Caco-2 (cell line): ENCODE data around the gene NMNAT2. TPM values are rescaled to one million over a fixed set of nuclear protein-coding genes. Genes with fewer than 3 reads are reported as not detected.

Experiments used
- BruUV-seq: library from RNA; stranded (reverse); fragments of 400-500 nt; replicated peaks from 2 replicates; lab custom pipeline; 2021; lab: Mats Ljungman, UMichigan
- CTCF ChIA-PET: fragments of 300-600 bp; sonication (Branson Sonifier 250); formaldehyde crosslinking; loops from one replicate; lab custom pipeline; 2022; ENCODE audit warnings: antibody characterized with exemption; lab: Charles Lee
- POLR2A ChIA-PET: fragments of 300-600 bp; sonication (Branson Sonifier 250); formaldehyde crosslinking; loops from one replicate; lab custom pipeline; 2022; ENCODE audit warnings: antibody characterized with exemption; lab: Charles Lee
- DNase-seq, 2 experiments: peaks; one replicate each; pipeline versions ENCODE4 v3.0.0 to v3.0.0-alpha.2; 2020 to 2022
- H3K27me3 ChIP-seq: replicated peaks from 2 replicates; pipeline ENCODE4 v1.6.0; 2011; ENCODE audit warnings: low read length; ENCODE audit not compliant: control insufficient read depth, insufficient read depth
- H3K36me3 ChIP-seq: 2 replicates; pipeline ENCODE4 v1.5.1; 2011; ENCODE audit warnings: low read length; ENCODE audit not compliant: control insufficient read depth, insufficient read depth
- H3K4me1 ChIP-seq: fragments of 250-450 bp; sonication (Bioruptor Pico); 2 replicates; pipeline ENCODE4 v1.5.1; 2020; ENCODE audit warnings: mild to moderate bottlenecking
- H3K4me3 ChIP-seq: 2 replicates; pipeline ENCODE4 v1.5.1; 2011; ENCODE audit warnings: low read depth, mild to moderate bottlenecking, control low read depth, low read length
- H3K9me3 ChIP-seq: fragments of 250-450 bp; sonication (Bioruptor Pico); 2 replicates; pipeline ENCODE4 v1.5.1; 2020; ENCODE audit warnings: mild to moderate bottlenecking, moderate library complexity
- H3K27ac Mint-ChIP-seq: one replicate; pipeline ENCODE4 v1.8.0; 2022; ENCODE audit warnings: mixed read lengths; ENCODE audit not compliant: unreplicated experiment
- H3K27me3 Mint-ChIP-seq: one replicate; pipeline ENCODE4 v1.8.0; 2022; ENCODE audit warnings: mixed read lengths; ENCODE audit not compliant: insufficient read depth, unreplicated experiment
- H3K36me3 Mint-ChIP-seq: one replicate; pipeline ENCODE4 v1.8.0; 2022; ENCODE audit warnings: mild to moderate bottlenecking, mixed read lengths; ENCODE audit not compliant: insufficient read depth, unreplicated experiment
- H3K4me1 Mint-ChIP-seq: one replicate; pipeline ENCODE4 v1.8.0; 2022; ENCODE audit warnings: low read depth, mixed read lengths; ENCODE audit not compliant: unreplicated experiment
- H3K4me3 Mint-ChIP-seq: one replicate; pipeline ENCODE4 v1.8.0; 2022; ENCODE audit warnings: mild to moderate bottlenecking, moderate library complexity, mixed read lengths; ENCODE audit not compliant: unreplicated experiment
- H3K9me3 Mint-ChIP-seq: one replicate; pipeline ENCODE4 v1.8.0; 2022; ENCODE audit warnings: mixed read lengths; ENCODE audit not compliant: unreplicated experiment
- intact Hi-C: fragments of 100-400 bp; cut with micrococcal nuclease; formaldehyde crosslinking; loops from one replicate; pipeline ENCODE4 v1.10.0; 2022; ENCODE audit not compliant: unreplicated experiment
- total RNA-seq: library from RNA; stranded (reverse); gene quantifications from 2 replicates; pipeline ENCODE4 v1.2.3, GENCODE V29; 2022
- TF ChIP-seq, protein P1 (sequence below), 2 experiments: fragments of 200-600 bp in 1 of 2; IDR thresholded peaks; 1 replicate in 1 of 2; 2 replicates in 1 of 2; pipeline versions ENCODE4 v1.5.1 to v1.8.0; 2011 to 2022; ENCODE audit warnings: antibody characterized with exemption in 1 of 2, control low read depth in 1 of 2, inconsistent platforms in 1 of 2, low read depth in 1 of 2, low read length in 1 of 2, mild to moderate bottlenecking in 1 of 2, moderate library complexity in 1 of 2; ENCODE audit not compliant: insufficient read depth in 1 of 2, severe bottlenecking in 1 of 2, unreplicated experiment in 1 of 2

NMNAT2 gene
- total RNA-seq, 1 experiment from 2014 or later, result 16.4 TPM

- CTCF ChIA-PET, result no interaction called here
- TF ChIP-seq, protein P1, sequence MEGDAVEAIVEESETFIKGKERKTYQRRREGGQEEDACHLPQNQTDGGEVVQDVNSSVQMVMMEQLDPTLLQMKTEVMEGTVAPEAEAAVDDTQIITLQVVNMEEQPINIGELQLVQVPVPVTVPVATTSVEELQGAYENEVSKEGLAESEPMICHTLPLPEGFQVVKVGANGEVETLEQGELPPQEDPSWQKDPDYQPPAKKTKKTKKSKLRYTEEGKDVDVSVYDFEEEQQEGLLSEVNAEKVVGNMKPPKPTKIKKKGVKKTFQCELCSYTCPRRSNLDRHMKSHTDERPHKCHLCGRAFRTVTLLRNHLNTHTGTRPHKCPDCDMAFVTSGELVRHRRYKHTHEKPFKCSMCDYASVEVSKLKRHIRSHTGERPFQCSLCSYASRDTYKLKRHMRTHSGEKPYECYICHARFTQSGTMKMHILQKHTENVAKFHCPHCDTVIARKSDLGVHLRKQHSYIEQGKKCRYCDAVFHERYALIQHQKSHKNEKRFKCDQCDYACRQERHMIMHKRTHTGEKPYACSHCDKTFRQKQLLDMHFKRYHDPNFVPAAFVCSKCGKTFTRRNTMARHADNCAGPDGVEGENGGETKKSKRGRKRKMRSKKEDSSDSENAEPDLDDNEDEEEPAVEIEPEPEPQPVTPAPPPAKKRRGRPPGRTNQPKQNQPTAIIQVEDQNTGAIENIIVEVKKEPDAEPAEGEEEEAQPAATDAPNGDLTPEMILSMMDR (IDR thresholded peaks at IDR 0.05; ENCODE audit: insufficient read depth in 1 of 2, low read depth in 1 of 2, low read length in 1 of 2, severe bottlenecking in 1 of 2, unreplicated experiment in 1 of 2), result no peak
Observed at GRCh38 chr1:183288583-183288982, 129.6 kb downstream of the NMNAT2 start.

GRCh38 chr1:183287191-183287675 lies 130.9 kb downstream of the NMNAT2 start:
- Histone ChIP-seq H3K9me3 (no peaks in the 10 kb centered on the region), H3K4me1 (peaks cover 30% of the 10 kb centered on the region), H3K27me3 (no peaks in the 10 kb centered on the region), H3K4me3 (no peak overlapping the region), H3K36me3 (no peaks in the 10 kb centered on the region)
- Mint-ChIP-seq H3K36me3 (no peaks in the 10 kb centered on the region), H3K27ac (no peak overlapping the region), H3K9me3 (no peaks in the 10 kb centered on the region), H3K4me3 (no peak overlapping the region), H3K4me1 (peaks cover 13% of the 10 kb centered on the region), H3K27me3 (no peaks in the 10 kb centered on the region)
- CTCF ChIA-PET, result interaction anchor here (0.5 to 1.3 kb wide), 5 partner anchors 9 to 58 kb away, joined by 3 read pairs; no protein-coding TSS in a partner anchor
- POLR2A ChIA-PET, result no interaction called here
- TF ChIP-seq, protein P1 (IDR thresholded peaks at IDR 0.05; ENCODE audit: insufficient read depth in 1 of 2, low read depth in 1 of 2, low read length in 1 of 2, severe bottlenecking in 1 of 2, unreplicated experiment in 1 of 2), result no peak
- no TSS peak for BruUV-seq
- intact Hi-C loops, result no loop called here
- peak; percentile 66 to 78 for DNase-seq

More at GRCh38 chr1:183288583-183288982, 129.6 kb downstream of the NMNAT2 start:
- POLR2A ChIA-PET, result no interaction called here
- no peaks in the 10 kb centered on the region for H3K27me3 ChIP-seq
- H3K9me3 ChIP-seq, result no peaks in the 10 kb centered on the region
- H3K4me3 ChIP-seq, result no peak overlapping the region
- Mint-ChIP-seq H3K4me1 (peaks cover 15% of the 10 kb centered on the region), H3K9me3 (no peaks in the 10 kb centered on the region), H3K4me3 (no peak overlapping the region), H3K27ac (no peak overlapping the region), H3K27me3 (no peaks in the 10 kb centered on the region), H3K36me3 (no peaks in the 10 kb centered on the region)
- peaks cover 33% of the 10 kb centered on the region for H3K4me1 ChIP-seq
- no peak for DNase-seq
- H3K36me3 ChIP-seq, result no peaks in the 10 kb centered on the region
- BruUV-seq, result no TSS peak
- intact Hi-C loops, result no loop called here

DNA sequence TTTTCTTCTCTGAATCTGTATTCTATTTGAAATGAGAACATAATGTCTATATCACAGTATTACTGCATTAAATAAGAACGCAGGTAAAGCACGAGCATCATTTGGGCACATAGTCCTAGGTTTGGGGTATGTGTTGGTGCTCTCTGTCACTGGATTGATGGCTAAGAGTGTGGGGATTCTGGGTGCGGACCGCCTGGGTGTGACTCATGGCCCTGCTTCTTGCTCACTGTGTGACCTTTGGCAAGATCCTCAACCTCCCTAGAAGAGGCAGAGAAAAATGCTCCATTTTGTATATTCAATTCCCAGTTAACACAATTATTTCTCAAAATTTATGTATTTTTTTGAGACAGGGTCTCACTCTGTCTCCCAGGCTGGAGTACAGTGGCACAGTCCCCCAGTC lies 132.4 kb downstream of the NMNAT2 start:
- intact Hi-C loops, result no loop called here
- H3K4me1 Mint-ChIP-seq, result peaks cover 15% of the 10 kb centered on the region
- H3K27me3 ChIP-seq, result no peaks in the 10 kb centered on the region
- ChIA-PET POLR2A (no interaction called here), CTCF (no interaction called here)
- BruUV-seq, result no TSS peak
- peaks cover 33% of the 10 kb centered on the region for H3K4me1 ChIP-seq
- TF ChIP-seq, protein P1 (IDR thresholded peaks at IDR 0.05; ENCODE audit: insufficient read depth in 1 of 2, low read depth in 1 of 2, low read length in 1 of 2, severe bottlenecking in 1 of 2, unreplicated experiment in 1 of 2), result no peak
- no peak overlapping the region for H3K27ac Mint-ChIP-seq
- H3K27me3 Mint-ChIP-seq, result no peaks in the 10 kb centered on the region
- peak in 1 of 2 experiments; percentile 5 for DNase-seq
- H3K9me3 ChIP-seq, result no peaks in the 10 kb centered on the region
- H3K9me3 Mint-ChIP-seq, result no peaks in the 10 kb centered on the region
- H3K36me3 ChIP-seq, result no peaks in the 10 kb centered on the region
- H3K36me3 Mint-ChIP-seq, result no peaks in the 10 kb centered on the region
- no peak overlapping the region for H3K4me3 Mint-ChIP-seq
- H3K4me3 ChIP-seq, result no peak overlapping the region
